Muscle of back (tissue), 11 donors: Measurements from ENCODE around the gene L1CAM. TPM values are rescaled to one million over a fixed set of nuclear protein-coding genes. Genes with fewer than 3 reads are reported as not detected.
A peak's percentile ranks its signal among the peaks of the same experiment; 100 is the strongest.
"Not testable (repeated sequence)": the region's sequence is repeated elsewhere in the genome, so short reads cannot be mapped to it uniquely, and the experiment has no call there.

Source experiments
- DNase-seq, 3 donors: peaks; one replicate each; pipeline versions ENCODE4 v3.0.0 to v3.0.0-alpha.2; 2013
- polyA plus RNA-seq, 10 donors: library from polyadenylated mRNA; unstranded; fragments of 120-200 nt; gene quantifications; one replicate each; pipeline ENCODE4 v1.2.1, GENCODE V29; 2013; ENCODE audit not compliant: insufficient read length in 10 of 10

The L1CAM gene
- polyA plus RNA-seq, 10 donors: 1.8 to 7.4 (median 3.0) TPM

DNA sequence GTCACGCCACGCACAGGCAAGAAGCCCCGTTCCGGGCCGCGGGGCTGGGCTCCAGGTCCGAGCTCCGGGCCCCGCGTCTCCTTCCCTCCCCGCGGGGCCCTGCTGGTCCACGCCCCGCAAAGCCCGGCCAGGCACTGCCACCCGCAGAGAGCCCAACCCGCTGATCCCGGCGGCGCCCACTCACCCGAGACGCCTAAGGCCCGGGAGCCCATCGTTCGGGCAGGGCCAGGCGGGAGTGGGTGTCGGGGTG lies 56.5 kb downstream of the L1CAM start:
- DNase-seq: no peak

DNA sequence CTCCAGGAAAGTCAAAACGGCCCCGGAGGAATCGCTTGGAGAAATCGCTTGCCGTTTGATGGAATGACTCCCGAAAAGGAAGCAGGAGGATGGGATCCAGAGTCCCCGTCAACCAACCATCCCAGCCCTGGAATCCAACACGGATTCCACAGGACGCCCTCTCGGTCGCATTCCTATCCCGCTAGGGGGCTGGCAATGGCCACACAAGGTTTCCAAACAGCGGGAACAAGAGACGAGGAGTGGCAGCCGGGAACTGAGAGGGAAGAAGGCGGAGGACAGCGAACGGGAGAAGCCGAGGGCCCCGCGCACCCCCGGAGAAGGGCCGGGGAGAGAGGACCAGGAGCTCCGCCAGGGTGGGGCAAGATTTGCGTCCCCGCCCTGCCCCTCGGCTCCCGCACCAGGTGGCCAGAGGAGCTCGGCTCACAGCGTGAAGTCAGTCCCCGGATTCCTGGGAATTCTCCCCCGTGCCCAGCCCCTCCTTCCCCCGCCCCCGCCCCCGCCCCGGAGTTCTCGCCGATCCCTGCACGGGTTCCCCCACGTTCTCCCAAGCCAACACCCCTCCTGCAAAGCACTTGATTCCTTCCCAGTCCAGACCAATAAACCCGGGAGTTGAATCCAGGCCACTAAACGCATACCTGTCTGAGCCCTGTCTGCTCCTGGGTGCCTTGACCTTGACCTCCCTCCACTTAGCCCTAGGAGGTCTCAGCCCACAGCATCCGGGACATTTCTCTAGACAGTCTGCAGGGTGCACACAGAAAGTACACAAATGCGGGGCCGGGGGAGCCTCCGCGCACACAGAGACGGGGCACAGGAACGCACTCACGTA lies 57.0 kb downstream of the L1CAM start:
- peak in 1 of 3 donors; percentile 5 for DNase-seq

DNA sequence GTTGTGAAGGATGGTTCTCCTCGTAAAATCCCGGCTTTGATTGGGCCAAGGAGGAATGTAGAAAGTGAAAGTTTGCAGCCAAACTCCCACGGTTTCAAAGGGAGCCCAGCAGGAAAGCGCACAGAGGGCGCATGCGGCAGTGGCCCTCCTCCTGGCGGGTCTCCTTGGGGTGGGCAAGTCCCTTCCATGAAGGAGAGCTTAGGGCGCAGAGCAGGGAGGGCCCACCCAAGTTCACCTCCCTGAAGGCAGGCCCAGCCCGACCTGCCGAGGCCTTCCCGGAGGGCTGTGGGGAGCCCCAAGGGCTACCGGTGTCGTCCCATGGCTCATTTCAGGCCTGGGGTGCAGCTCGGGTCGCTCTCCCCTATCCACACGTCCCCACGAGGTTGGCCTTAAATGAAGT lies 57.7 kb downstream of the L1CAM start:
- no peak for DNase-seq

DNA sequence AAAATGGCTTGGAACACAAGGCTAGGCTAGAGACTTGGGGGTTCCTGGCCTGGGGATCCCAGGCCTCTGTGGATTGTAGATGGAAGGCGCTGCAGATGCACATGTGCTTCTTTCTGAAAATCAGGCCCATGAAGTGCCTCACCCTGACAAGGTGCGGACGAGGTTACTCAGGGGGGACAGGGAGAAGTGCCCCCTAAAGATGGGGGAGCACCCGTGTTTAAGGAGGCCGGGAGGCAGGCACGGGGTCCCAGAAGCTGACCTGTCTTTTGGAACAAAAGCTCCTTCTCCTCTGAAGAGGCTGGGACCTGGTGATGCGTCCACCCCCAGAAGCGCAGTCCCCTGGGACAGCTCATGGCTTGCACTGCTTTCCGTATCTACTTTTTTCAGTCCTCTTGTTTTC lies 58.1 kb downstream of the L1CAM start:
- no peak for DNase-seq

DNA sequence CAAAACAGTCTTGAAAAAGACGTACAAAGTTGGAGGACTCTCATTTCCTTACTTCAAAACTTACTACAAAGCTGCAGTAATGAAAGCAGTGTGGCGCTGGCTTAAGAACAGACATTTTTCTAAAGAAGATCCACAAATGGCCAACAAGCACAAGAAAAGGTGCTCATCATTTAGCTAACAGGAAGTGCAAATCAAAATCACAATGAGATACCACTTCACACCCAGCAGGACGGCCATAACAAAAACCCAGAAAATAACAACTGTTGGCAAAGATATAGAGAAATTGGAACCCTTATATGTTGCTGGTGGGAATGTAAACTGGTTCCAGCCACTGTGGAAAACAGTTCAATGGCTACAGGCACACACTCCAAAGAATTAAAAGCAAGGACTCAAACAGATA lies 59.0 kb downstream of the L1CAM start:
- no peak for DNase-seq

DNA sequence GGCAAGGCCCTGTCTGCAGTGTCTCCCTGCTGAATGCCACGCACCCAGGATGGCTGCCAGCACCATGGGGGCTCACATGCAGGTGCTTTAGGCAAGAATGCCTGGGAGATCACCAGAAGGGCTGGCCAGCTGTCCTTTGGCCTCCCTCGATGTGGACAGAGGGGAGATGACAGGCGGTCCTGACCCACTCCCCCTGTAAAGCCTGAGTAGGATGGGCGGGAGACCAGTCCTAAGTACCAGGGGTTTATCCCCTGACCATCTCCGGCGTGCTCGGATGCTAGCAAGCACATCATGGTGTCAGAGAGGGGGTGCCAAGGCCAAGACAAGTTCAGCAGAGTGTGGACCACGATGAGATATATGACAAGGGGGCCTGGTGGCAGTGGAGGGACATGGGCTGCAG lies 60.9 kb downstream of the L1CAM start:
- no peak for DNase-seq

DNA sequence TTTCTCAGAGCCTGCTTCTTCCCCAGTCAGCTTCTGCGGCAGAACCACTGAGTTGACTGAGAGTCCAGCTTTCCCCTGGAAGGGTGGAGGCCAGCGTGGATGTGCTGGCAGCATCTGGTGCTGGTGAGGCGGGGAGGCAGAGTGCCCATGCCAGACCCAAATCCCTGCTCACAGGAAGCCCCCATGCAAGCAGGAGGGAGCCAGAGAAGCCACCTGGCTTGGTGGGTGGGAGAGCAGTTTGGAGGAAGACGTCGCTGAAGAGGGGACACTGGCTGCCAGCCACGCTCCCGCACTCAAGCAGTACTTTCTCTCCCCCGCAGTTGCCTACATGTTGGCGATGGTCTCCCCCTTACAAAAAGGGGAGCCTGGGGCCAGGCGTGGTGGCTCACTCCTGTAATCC lies 61.6 kb downstream of the L1CAM start:
- no peak for DNase-seq

DNA sequence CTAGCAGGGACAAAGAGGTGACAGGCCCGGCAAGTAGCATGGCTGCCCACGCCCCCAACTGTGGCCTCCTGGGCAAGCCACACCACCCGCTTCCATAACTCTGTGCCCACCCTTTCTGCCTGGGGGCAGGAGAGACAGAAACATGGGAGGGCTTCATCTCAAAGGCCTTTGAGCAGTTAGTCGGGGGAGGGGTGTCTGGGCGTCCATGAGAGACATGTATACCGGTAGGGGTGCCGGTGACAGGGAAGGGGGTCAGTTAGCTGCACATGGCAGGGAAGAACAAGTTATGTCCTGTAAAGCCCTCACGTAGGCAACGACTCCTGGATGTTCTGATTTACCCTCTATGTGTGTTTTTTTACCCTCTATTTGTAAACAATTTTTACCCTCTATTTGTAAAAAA lies 64.9 kb downstream of the L1CAM start:
- DNase-seq: no peak

DNA sequence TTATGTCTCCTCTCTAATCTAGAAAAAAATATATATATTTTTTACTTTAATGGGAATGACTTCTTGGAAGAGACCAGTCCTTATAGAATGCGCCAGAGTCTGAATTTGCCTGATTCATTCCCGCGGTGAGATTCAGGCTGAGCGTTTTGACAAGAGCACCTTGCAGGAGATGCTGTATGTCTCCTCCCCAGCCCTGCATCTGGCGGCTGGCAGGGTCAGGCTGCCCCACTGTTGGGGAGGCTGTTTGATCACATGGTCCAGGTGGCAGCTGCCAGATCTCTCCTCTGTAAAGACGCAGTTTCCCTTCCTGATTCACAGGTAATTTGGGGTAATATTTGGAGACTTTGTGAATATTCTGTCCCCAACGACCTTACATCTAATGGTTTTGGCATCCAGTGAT lies 65.4 kb downstream of the L1CAM start:
- no peak for DNase-seq

DNA sequence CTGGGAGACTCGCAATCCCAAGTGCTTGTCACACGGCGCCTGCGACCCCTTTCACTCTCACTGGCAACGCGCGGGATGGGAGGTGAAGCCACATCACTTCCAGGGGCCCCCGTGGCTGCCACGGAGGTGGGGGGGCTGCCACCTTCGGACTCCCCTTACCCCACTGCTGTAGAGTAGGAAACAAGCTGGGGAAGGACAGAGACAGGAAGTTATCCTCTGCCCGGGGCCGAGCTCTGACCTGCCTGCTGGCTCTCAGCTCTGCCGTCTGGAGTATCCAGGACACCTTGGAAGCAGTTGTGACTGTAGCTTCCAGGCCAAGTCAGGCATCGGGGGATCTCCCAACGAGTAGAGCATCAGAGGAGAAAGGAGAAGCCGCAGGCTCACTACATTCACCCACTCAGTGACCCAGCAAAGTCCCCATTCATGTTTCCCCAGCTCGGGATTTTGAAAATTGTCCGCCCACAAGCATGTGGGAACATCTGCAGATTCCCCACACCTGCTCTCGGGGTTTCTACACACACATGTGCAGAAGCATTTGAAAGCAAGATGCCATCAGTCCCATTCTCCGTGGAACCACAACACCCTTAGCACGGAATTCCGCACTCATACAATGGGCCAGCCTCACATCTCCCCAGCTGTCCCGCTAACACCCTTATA lies 66.5 kb downstream of the L1CAM start:
- peak in 1 of 3 donors; percentile 38 for DNase-seq

DNA sequence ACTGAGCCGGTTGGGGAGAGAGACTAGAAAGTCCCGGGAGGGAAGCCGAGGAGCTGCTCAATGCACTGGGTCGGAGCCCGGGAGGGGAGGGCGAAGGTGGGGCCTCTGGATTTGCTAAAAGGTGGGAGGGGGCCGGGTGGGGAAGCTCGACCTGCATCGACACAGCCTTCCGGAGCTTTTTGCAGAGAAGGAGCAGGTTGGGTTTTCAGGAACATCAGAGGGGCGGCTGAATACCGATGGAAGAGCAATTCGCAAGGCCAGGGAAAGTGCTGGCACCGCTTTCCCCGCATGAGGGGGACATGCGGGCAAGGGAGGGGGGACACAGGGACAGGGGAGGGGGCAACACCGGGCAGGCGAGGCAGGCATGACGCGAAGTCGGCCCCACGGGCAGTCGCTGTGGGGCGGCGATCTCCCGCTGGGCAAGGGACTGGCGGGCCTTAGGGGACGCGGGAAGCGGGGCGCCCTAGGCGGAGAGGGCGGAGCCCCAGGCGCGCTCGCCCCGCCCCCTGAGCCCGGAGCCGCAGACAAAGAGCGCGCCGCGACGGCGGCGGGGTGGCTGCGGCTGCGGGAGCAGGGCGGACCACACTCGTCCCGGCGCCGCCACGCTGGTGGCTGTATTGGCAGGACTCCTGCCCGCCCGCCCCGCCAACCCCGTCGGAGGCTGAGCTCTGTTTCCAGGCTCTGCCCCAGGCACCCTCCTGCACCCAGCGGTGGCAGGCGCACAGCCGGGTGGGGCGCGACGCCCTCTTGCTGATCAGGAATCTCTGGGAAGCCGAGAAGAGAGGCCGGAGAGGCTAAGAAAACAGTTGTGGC lies 67.2 kb downstream of the L1CAM start:
- DNase-seq: peak; percentile 12 to 65 (median 34)

DNA sequence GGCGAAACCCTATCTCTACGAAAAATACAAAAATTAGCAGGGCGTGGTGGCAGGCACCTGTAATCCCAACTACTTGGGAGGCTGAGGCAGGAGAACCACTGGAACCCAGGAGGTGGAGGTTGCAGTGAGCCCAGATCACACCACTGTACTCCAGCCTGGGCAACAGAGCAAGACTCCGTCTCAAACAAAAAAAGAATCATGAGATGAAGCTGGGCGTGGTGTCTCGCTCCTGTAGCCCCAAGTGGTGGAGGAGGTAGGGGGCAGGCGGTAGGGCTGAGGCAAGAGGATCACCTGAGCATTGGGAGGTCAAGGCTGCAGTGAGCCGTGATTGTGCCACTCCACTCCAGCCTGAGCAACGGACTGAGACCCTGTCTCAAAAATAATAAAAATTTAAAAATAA lies 67.9 kb downstream of the L1CAM start:
- not testable (repeated sequence) for DNase-seq

DNA sequence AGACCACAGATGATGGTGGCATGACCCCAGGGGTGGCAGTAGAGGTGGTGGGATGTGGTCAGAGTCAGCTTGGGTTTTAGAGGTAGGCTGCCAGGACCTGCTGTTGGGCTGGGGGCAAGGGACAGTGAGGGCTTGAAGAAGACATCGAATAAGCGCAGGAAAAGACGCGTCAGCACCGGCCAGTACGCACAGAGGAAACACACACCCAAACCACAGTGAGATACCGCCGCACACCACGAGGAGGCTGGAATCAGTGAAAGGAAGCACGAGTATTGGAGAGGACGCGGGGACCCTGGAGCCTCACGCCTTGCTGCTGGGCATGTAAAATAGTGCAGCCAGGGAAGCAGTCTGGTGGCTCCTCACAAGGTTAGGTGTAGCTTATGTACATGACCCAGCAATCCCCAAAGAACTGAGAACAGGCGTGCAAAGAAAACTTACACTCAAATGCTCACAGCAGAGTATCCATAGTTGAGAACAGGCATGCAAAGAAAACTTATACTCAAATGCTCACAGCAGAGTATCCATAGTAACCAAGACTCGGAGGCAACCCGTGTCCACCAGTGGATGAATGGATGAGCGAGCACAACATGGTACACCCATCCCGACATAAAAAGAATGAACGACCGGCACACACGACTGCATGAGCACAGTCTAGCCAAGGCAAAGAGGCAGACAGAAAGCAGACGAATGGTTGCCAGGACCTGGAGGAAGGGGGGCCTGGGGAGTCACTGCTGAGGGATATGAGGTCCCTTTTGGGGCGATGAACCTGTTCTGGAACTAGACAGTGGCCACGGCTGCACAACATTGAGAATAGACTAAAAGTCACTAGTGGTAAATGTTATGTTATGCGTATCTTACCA lies 68.9 kb downstream of the L1CAM start:
- DNase-seq: no peak

DNA sequence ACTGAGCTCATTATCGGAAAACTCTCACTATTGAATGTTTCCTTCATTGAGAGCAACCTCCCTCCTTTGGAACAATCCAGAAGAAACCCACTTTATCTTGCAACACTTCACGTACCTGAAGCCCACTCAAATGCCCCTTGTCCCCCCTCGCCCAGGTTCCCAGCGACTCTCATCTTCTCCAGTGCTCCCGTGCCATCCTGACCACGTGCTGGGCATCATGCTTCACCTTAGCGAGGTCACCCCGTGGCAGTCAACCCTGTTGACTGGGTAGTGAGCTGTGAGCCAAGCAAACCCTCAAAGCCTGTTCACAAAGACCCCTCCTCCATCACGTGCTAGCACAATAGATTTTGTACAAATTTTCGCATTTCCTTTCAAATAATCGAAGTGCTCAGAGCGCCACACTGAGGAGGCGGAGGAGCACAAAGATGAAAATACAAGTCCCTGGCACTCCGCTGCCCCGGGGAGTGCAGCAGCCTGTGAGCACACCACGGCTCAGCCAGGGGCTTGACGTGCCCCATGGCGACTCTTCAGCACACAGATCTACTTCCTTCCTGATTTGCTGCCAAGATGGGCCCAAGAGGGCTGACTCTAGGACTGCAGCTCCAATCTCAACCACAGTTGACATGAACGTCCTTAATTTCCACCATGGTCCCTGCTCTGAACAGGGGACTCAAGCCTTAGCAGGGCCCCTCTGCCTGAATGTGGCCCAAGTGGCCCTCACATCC lies 71.2 kb downstream of the L1CAM start:
- DNase-seq: no peak

DNA sequence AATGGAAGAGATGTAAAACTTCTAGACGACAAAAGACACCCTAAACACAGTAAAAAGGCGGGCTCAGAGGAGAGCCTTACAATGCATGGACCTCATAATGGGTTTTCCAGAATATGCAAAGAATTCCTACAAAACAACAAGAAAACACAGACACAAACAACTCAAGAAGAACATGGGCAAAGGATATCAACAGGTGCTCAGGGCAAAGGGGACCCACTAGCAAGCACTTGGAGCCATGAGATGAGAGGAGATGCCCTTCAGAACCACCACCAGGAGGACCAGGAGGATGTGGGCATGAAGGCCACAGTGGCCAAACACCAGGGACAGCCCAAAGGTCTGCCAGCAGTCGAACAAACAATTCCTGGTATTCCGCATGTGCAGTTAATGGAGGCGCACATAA lies 72.8 kb downstream of the L1CAM start:
- no peak for DNase-seq

DNA sequence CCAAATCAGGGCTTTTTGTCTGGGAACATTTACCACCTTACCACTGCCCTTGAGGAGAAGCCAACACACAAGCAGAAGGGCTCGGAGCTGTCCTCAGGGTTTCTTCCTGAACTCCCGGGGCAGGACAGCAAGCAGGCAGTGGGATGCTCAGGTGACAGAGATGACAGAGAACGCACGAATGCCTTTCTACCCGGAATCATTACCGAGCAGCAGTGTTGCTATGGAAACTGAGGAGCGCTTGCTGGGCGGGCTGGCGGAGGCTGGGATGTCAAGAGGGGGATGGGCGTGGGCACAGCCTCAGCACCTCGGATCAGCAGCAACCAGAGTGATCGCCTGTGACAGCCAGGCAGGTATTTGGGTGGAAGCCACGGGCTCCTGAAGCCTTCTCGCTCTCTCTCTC lies 73.8 kb downstream of the L1CAM start:
- DNase-seq: no peak

Other genes with a start within 250 kb of the L1CAM start
- under 1 TPM in 9 of 10 donors, not detected in 1; 0.07 to 0.34 (median 0.19) TPM for gene DUSP9, start 239.0 kb downstream of the L1CAM start, polyA plus RNA-seq
- gene PNCK, start 212.4 kb downstream of the L1CAM start, polyA plus RNA-seq: 1 to 10 TPM; 2.9 to 7.8 (median 5.1) TPM
- 10 to 100 TPM; 22.4 to 41.9 (median 35.3) TPM for gene SLC6A8, start 198.2 kb downstream of the L1CAM start, polyA plus RNA-seq
- gene BCAP31, start 161.8 kb downstream of the L1CAM start, polyA plus RNA-seq: 10 to 100 TPM; 69.1 to 91.2 (median 73.2) TPM
- gene ABCD1, start 161.3 kb downstream of the L1CAM start, polyA plus RNA-seq: 1 to 10 TPM; 7.0 to 9.9 (median 8.6) TPM
- gene PLXNB3, start 121.9 kb downstream of the L1CAM start, polyA plus RNA-seq: 1 to 10 TPM in 9 of 10 donors, under 1 TPM in 1; 0.97 to 7.8 (median 3.8) TPM
- gene SRPK3, start 105.1 kb downstream of the L1CAM start, polyA plus RNA-seq: 100 to 1,000 TPM; 116 to 277 (median 198) TPM
- 10 to 100 TPM; 40.6 to 55.9 (median 44.3) TPM for gene IDH3G, start 91.8 kb downstream of the L1CAM start, polyA plus RNA-seq
- gene SSR4, start 91.5 kb downstream of the L1CAM start, polyA plus RNA-seq: 100 to 1,000 TPM; 101 to 153 (median 115) TPM
- gene PDZD4, start 55.6 kb downstream of the L1CAM start, polyA plus RNA-seq: 1 to 10 TPM; 2.6 to 5.5 (median 3.5) TPM
- 1 to 10 TPM in 3 of 10 donors, under 1 TPM in 7; 0.48 to 1.2 (median 0.76) TPM for gene AVPR2, start 18.5 kb upstream of the L1CAM start, polyA plus RNA-seq
- gene ARHGAP4, start 40.1 kb upstream of the L1CAM start, polyA plus RNA-seq: 10 to 100 TPM; 14.7 to 28.5 (median 19.5) TPM
- 10 to 100 TPM; 58.4 to 69.5 (median 61.9) TPM for gene NAA10, start 48.9 kb upstream of the L1CAM start, polyA plus RNA-seq
- gene RENBP, start 58.5 kb upstream of the L1CAM start, polyA plus RNA-seq: 1 to 10 TPM; 1.9 to 6.5 (median 3.0) TPM
- gene HCFC1, start 85.6 kb upstream of the L1CAM start, polyA plus RNA-seq: 10 to 100 TPM; 24.8 to 41.3 (median 32.2) TPM
- gene TMEM187, start 86.6 kb upstream of the L1CAM start, polyA plus RNA-seq: 1 to 10 TPM; 2.6 to 7.9 (median 5.4) TPM
- gene IRAK1, start 133.7 kb upstream of the L1CAM start, polyA plus RNA-seq: 10 to 100 TPM; 32.5 to 61.0 (median 46.7) TPM
- gene MECP2, start 211.5 kb upstream of the L1CAM start, polyA plus RNA-seq: 10 to 100 TPM; 16.0 to 26.0 (median 19.9) TPM